H9 (cell line): Measurements from ENCODE around the gene MEG3. TPM values are rescaled to one million over a fixed set of nuclear protein-coding genes. Genes with fewer than 3 reads are reported as not detected.

ENCODE experiments used
- DNase-seq: peaks from one replicate; pipeline ENCODE4 v3.0.0-alpha.2; 2017
- H2AFZ ChIP-seq: one replicate; pipeline ENCODE4 v1.6.1; 2013; ENCODE audit warnings: mild to moderate bottlenecking, low read length, control low read depth, moderate library complexity
- H2AK5ac ChIP-seq: 2 replicates; pipeline ENCODE4 v1.6.1; 2013; ENCODE audit warnings: low read length, control low read depth, mixed read lengths; ENCODE audit not compliant: insufficient read length
- H2BK120ac ChIP-seq: one replicate; pipeline ENCODE4 v1.6.1; 2013; ENCODE audit warnings: low read depth, mild to moderate bottlenecking, low read length, control low read depth, inconsistent platforms; ENCODE audit not compliant: poor library complexity, severe bottlenecking
- H2BK12ac ChIP-seq: 2 replicates; pipeline ENCODE4 v1.6.1; 2013; ENCODE audit warnings: low read length, control low read depth, mixed read lengths, low read depth; ENCODE audit not compliant: insufficient read length
- H2BK15ac ChIP-seq: 2 replicates; pipeline ENCODE4 v1.6.1; 2013; ENCODE audit warnings: low read depth, low read length, control low read depth
- H2BK20ac ChIP-seq: one replicate; pipeline ENCODE4 v1.6.1; 2013; ENCODE audit warnings: low read depth, mild to moderate bottlenecking, low read length, control low read depth, inconsistent platforms; ENCODE audit not compliant: poor library complexity, severe bottlenecking
- H2BK5ac ChIP-seq: 2 replicates; pipeline ENCODE4 v1.6.1; 2013; ENCODE audit warnings: low read length, control low read depth, mixed read lengths; ENCODE audit not compliant: insufficient read length
- H3K14ac ChIP-seq: 2 replicates; pipeline ENCODE4 v1.6.1; 2013; ENCODE audit warnings: low read length, control low read depth; ENCODE audit not compliant: insufficient read depth
- H3K18ac ChIP-seq: 2 replicates; pipeline ENCODE4 v1.6.1; 2013; ENCODE audit warnings: low read depth, mild to moderate bottlenecking, mixed read lengths, low read length, control low read depth; ENCODE audit not compliant: insufficient read length
- H3K23ac ChIP-seq: 2 replicates; pipeline ENCODE4 v1.6.1; 2013; ENCODE audit warnings: low read length, control low read depth, mixed read lengths, low read depth; ENCODE audit not compliant: insufficient read length
- H3K23me2 ChIP-seq: 2 replicates; pipeline ENCODE4 v1.6.1; 2013; ENCODE audit warnings: low read depth, mild to moderate bottlenecking, mixed read lengths, low read length, control low read depth; ENCODE audit not compliant: insufficient read length, poor library complexity, severe bottlenecking
- H3K27ac ChIP-seq: 2 replicates; pipeline ENCODE4 v1.5.1; 2013; ENCODE audit warnings: low read length, control low read depth, mixed read lengths, low read depth; ENCODE audit not compliant: insufficient read length
- H3K27me3 ChIP-seq: 2 replicates; pipeline ENCODE4 v1.6.1; 2013; ENCODE audit warnings: low read length, control low read depth, inconsistent platforms; ENCODE audit not compliant: insufficient read depth
- H3K4ac ChIP-seq: 2 replicates; pipeline ENCODE4 v1.6.1; 2013; ENCODE audit warnings: low read depth, mild to moderate bottlenecking, control low read depth, inconsistent platforms, low read length, moderate library complexity
- H3K4me1 ChIP-seq: 2 replicates; pipeline ENCODE4 v1.6.1; 2013; ENCODE audit warnings: low read length, control low read depth, inconsistent platforms; ENCODE audit not compliant: insufficient read depth
- H3K4me2 ChIP-seq: 2 replicates; pipeline ENCODE4 v1.6.1; 2013; ENCODE audit warnings: low read length, control low read depth, mixed read lengths; ENCODE audit not compliant: insufficient read length, insufficient read depth
- H3K56ac ChIP-seq: 2 replicates; pipeline ENCODE4 v1.6.1; 2013; ENCODE audit warnings: low read depth, mild to moderate bottlenecking, mixed read lengths, low read length, control low read depth; ENCODE audit not compliant: insufficient read length
- H3K79me1 ChIP-seq: 2 replicates; pipeline ENCODE4 v1.6.1; 2013; ENCODE audit warnings: low read depth, mild to moderate bottlenecking, moderate library complexity, low read length, control low read depth, inconsistent platforms; ENCODE audit not compliant: insufficient read depth, poor library complexity, severe bottlenecking
- H3K79me2 ChIP-seq: 2 replicates; pipeline ENCODE4 v1.6.1; 2013; ENCODE audit warnings: low read length, control low read depth, inconsistent platforms; ENCODE audit not compliant: insufficient read depth
- H3K9ac ChIP-seq: 2 replicates; pipeline ENCODE4 v1.6.1; 2013; ENCODE audit warnings: low read length, control low read depth, mixed read lengths; ENCODE audit not compliant: insufficient read length; ENCODE audit errors: extremely low read depth
- H3K9me3 ChIP-seq: one replicate; pipeline ENCODE4 v1.6.1; 2013; ENCODE audit warnings: low read depth, low read length, inconsistent platforms; ENCODE audit not compliant: control insufficient read depth
- H3T11ph ChIP-seq: one replicate; pipeline ENCODE4 v1.6.1; 2013; ENCODE audit warnings: mild to moderate bottlenecking, low read length, control low read depth, inconsistent platforms
- H4K20me1 ChIP-seq: one replicate; pipeline ENCODE4 v1.6.1; 2013; ENCODE audit not compliant: control insufficient read depth, insufficient read length, insufficient read depth
- H4K5ac ChIP-seq: 2 replicates; pipeline ENCODE4 v1.6.1; 2013; ENCODE audit warnings: low read depth, mild to moderate bottlenecking, mixed read lengths, low read length, control low read depth; ENCODE audit not compliant: insufficient read length
- H4K8ac ChIP-seq: replicated peaks from 2 replicates; pipeline ENCODE4 v1.6.1; 2013; ENCODE audit warnings: low read length, control low read depth, mixed read lengths, low read depth; ENCODE audit not compliant: insufficient read length
- H4K91ac ChIP-seq: 2 replicates; pipeline ENCODE4 v1.6.1; 2013; ENCODE audit warnings: low read depth, mild to moderate bottlenecking, moderate library complexity, mixed read lengths, low read length, control low read depth; ENCODE audit not compliant: insufficient read length
- H3K27ac Mint-ChIP-seq, 3 experiments: 2 replicates in 2 of 3; 3 replicates in 1 of 3; pipeline ENCODE4 v1.8.0; 2020 to 2021; ENCODE audit warnings: mixed read lengths in 3 of 3, mild to moderate bottlenecking in 1 of 3, moderate library complexity in 1 of 3
- H3K27me3 Mint-ChIP-seq: 2 replicates; pipeline ENCODE4 v1.8.0; 2021; ENCODE audit warnings: low read depth, mild to moderate bottlenecking, moderate library complexity, mixed read lengths
- H3K36me3 Mint-ChIP-seq, 3 experiments: 2 replicates in 2 of 3; 3 replicates in 1 of 3; pipeline ENCODE4 v1.8.0; 2020 to 2021; ENCODE audit warnings: low read depth in 3 of 3, mixed read lengths in 3 of 3; ENCODE audit not compliant: insufficient read depth in 1 of 3
- H3K4me1 Mint-ChIP-seq, 2 experiments: 2 replicates each; pipeline ENCODE4 v1.8.0; 2020; ENCODE audit warnings: mixed read lengths in 2 of 2
- H3K4me3 Mint-ChIP-seq, 2 experiments: 2 replicates in 1 of 2; 3 replicates in 1 of 2; pipeline ENCODE4 v1.8.0; 2020 to 2021; ENCODE audit warnings: mild to moderate bottlenecking in 2 of 2, mixed read lengths in 2 of 2, moderate library complexity in 1 of 2
- H3K9me3 Mint-ChIP-seq, 2 experiments: 2 replicates in 1 of 2; 3 replicates in 1 of 2; pipeline ENCODE4 v1.8.0; 2020; ENCODE audit warnings: mild to moderate bottlenecking in 2 of 2, mixed read lengths in 2 of 2, moderate library complexity in 1 of 2
- WGBS: extraction: QIAGEN DNeasy Blood & Tissue Kit; methylation state at CpG from one replicate; pipeline ENCODE4 v1.1.7; 2013; ENCODE audit warnings: missing lambda C conversion rate, low lambda C conversion rate, mixed read lengths; ENCODE audit not compliant: insufficient read length; ENCODE audit errors: extremely low coverage; 5-methylcytosine and 5-hydroxymethylcytosine counted together
- total RNA-seq: library from RNA; stranded (reverse); gene quantifications from 2 replicates; pipeline ENCODE4 v1.2.1, GENCODE V29; 2021
- TF ChIP-seq, protein P1 (sequence below): fragments of 200-600 bp; sonication (generic); conservative IDR thresholded peaks from 3 replicates; pipeline ENCODE4 v1.8.0; 2021; ENCODE audit warnings: antibody characterized with exemption, mild to moderate bottlenecking

MEG3 gene
- total RNA-seq, 1 experiment from 2014 or later = 0.52 TPM

DNA sequence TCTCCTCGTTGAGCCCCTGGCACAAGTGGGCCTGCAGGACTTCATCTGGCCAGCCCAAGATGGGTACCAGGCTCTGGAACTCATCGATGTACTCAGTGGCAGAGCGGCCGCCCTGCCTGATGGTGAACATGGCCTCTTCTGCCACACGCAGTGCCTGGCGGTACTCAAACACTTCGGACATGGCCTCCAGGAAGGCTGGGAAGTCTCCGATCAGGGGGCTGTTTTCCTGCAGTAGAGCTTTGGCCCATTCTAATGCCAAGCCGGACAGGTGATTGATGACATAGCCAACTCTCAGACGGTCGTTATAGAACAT lies 57.8 kb downstream of the MEG3 start:
- Histone ChIP-seq H3T11ph (no peak overlapping the region), H2BK120ac (no peak overlapping the region), H4K5ac (no peak overlapping the region), H3K79me1 (no peaks in the 10 kb centered on the region), H3K4ac (no peak overlapping the region), H2BK5ac (no peak overlapping the region), H3K27ac (no peak overlapping the region), H2AK5ac (no peak overlapping the region), H2AFZ (no peak overlapping the region), H3K27me3 (no peaks in the 10 kb centered on the region), H3K23me2 (no peaks in the 10 kb centered on the region), H4K91ac (no peak overlapping the region), H2BK15ac (no peak overlapping the region), H4K8ac (no peak overlapping the region), H3K79me2 (no peaks in the 10 kb centered on the region), H3K56ac (no peak overlapping the region), H3K9me3 (no peaks in the 10 kb centered on the region), H3K14ac (no peak overlapping the region), H3K4me2 (no peak overlapping the region), H3K18ac (no peak overlapping the region), H4K20me1 (no peaks in the 10 kb centered on the region), H3K4me1 (no peaks in the 10 kb centered on the region), H3K23ac (no peak overlapping the region), H3K9ac (no peak overlapping the region), H2BK12ac (no peak overlapping the region), H2BK20ac (no peak overlapping the region)
- no peak overlapping the region for H3K4me3 Mint-ChIP-seq
- H3K36me3 Mint-ChIP-seq = peaks cover 6 to 15% (median 12%) of the 10 kb centered on the region in 3 experiments
- H3K9me3 Mint-ChIP-seq = peaks cover 14 to 21% of the 10 kb centered on the region in 2 experiments
- no CpG with 5 or more reads among the region's 11 CpGs for WGBS
- H3K27me3 Mint-ChIP-seq = peaks cover 18% of the 10 kb centered on the region
- peaks cover 4 to 6% of the 10 kb centered on the region in 2 experiments for H3K4me1 Mint-ChIP-seq
- no peak overlapping the region for H3K27ac Mint-ChIP-seq
- DNase-seq = no peak
- TF ChIP-seq, protein P1, sequence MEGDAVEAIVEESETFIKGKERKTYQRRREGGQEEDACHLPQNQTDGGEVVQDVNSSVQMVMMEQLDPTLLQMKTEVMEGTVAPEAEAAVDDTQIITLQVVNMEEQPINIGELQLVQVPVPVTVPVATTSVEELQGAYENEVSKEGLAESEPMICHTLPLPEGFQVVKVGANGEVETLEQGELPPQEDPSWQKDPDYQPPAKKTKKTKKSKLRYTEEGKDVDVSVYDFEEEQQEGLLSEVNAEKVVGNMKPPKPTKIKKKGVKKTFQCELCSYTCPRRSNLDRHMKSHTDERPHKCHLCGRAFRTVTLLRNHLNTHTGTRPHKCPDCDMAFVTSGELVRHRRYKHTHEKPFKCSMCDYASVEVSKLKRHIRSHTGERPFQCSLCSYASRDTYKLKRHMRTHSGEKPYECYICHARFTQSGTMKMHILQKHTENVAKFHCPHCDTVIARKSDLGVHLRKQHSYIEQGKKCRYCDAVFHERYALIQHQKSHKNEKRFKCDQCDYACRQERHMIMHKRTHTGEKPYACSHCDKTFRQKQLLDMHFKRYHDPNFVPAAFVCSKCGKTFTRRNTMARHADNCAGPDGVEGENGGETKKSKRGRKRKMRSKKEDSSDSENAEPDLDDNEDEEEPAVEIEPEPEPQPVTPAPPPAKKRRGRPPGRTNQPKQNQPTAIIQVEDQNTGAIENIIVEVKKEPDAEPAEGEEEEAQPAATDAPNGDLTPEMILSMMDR = no peak
